Medulla oblongata (tissue), 1 donor: ENCODE results near the gene SPTLC3.

Experiments
- DNase-seq: peaks from one replicate; pipeline ENCODE4 v3.0.0-alpha.2; 2015; ENCODE audit errors: extremely low spot score

Gene SPTLC3

GRCh38 chr20:12984863-12985262 lies 23.9 kb upstream of the SPTLC3 start:
- no peak for DNase-seq

GRCh38 chr20:12987261-12987660 lies 21.5 kb upstream of the SPTLC3 start:
- no peak for DNase-seq

DNA sequence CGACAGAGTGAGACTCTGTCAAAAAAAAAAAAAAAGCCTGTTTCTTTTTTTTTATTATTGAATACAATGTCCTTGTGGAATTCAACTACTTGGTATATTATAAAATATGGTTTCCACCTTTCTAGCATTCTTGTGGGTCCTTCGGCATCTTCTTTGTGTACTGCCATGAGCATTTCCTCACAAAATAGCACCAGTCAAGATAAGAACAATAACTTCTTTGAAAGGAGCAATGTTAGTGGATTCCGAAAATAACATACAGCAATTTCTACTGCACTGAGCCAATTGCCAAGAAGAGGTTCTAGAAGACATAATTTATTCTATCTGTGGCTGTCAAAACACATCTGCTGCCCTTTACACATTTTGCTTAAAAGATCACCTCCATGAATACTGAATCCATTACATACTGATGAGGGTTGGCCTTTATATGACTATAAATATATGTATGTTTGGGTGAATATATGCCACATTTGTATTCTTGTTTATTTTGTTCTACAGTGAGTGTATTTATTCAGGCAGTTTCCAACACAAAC lies 19.1 kb upstream of the SPTLC3 start:
- DNase-seq: no peak

GRCh38 chr20:12997128-12997655 lies 11.6 kb upstream of the SPTLC3 start:
- no peak for DNase-seq

- DNase-seq: no peak
Measured at GRCh38 chr20:12998046-12998445, 10.7 kb upstream of the SPTLC3 start.

DNA sequence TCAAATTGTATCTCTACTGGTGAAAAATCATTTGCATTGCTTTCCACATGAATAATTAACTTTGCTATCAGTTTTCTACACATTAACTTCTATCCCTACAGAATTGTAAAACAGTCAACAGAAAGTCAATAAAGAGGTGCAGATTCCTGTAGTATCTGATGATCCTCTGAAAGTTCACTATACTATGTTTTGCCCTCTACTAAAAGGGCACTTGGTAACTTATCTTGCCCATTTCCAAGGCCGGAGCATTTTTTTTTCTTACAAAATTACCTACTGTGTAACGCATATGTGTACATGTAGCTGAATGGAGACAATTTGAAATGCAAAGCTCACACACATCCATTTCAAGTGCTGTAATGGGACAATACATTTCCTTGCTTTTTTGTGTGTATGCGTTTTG lies 9.6 kb upstream of the SPTLC3 start:
- no peak for DNase-seq

DNA sequence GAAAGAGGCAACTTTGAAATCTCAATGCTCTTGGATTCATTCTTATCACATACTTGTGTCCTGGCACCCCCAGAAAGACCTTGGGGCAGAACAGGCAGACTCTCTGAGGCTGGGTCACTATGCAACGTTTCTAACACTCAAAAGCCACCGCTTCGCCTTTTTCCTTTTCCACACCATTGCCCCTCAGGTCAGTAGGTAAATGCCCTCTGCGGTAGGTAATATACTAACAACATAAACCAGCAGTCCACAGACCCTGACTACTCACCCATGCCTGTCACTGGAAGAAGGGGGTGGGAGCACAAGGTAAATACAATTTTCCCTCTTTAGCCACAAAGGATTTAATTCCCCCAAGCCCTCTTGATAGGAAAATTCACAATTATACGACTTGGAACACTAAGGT lies 6.5 kb upstream of the SPTLC3 start:
- DNase-seq: no peak

DNA sequence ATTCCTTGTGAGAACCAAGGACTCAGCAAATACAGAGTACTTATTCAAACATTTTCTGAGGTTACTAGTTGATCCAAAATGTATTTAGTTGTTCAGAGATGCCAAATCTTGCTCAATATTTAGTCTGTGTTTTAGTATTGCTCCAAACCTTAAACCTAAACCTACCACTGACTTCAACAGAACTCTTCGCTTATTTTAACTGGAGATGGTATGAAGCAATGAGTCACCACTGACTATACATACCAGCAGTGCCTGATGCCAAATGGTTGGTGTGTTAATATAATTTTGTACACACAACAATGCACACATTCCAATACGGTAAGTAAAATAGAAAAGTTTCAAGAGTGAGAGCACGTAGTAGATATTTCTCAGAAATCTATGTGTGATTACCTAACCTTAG lies 1.9 kb upstream of the SPTLC3 start:
- no peak for DNase-seq

DNA sequence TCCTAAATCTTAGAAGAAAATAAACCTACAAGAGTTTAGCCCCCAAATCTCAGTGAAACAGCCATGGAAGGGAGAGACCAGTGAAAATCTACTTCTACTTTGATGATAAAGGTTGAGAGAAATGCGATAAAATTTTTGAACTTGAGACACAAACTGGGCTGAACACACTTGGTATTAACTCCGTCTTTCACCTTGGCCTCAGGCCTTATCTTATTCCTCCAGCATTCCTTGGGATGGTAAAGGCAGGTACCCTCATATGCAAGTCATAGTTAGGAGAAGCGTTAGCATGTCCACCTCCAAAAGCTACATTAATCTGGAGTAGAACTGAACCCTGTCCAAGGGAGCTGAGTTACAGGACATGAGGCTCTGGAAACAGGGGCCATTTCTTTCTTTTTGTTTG lies 1.2 kb upstream of the SPTLC3 start:
- no peak for DNase-seq

GRCh38 chr20:13009682-13010406 lies 1.1 kb downstream of the SPTLC3 start:
- peak; percentile 90 for DNase-seq

DNA sequence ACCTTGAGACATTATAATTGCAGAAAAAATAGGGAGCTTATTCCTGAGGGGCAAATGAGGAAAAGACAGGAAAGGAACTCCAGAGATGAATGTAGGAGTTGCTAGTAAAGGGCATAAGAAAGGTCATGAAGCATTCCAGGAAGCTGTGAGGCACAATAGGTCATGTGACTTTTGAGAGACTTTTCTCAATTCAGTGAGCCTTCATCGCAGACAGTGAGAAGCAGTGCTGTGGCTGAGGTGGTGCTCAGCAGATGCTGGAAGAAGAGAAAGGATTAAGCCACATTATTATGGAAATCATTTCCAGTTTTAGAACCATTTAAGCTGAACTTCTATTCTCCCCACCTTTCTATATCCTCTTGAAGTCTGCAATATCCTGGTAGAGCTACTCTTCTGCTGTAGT lies 4.1 kb downstream of the SPTLC3 start:
- DNase-seq: no peak

DNA sequence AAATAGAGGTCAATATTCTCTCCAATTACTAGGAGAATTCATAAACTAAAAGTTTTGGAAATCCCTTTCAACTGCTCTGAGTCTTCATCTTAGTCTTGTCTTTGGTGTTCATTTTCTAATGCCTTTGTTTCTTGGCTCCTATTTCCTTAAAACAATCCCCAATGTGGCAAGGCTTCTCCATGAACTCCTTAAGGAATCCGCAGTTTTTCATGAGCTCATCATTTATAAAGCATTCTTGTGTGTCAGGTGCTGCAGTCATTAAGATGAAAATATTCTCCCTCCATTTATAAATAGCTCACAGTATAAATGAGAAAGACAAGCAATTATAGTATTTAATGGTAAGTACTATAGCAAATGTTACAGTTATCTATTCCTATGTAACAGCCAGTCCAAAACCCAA lies 4.6 kb downstream of the SPTLC3 start:
- no peak for DNase-seq

DNA sequence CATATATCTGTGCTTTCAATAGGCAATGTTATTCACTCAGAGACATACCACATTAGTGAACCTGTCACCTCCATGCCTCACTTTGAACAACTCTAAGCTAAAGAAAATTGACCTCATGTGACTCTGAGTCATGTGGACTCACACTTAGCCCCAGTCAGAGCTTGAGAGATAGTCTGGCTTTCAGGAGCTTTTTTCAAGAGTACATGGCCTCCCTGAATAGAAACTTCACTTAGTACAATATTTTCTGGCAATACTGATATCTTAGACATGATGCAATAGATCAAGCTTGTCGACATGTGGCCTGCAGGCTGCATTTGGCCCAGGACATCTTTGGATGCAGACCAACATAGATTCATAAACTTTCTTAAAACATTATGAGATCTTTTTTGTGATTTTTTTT lies 8.5 kb downstream of the SPTLC3 start:
- no peak for DNase-seq

- no peak for DNase-seq
Measured at GRCh38 chr20:13017883-13018535, 9.2 kb downstream of the SPTLC3 start.

GRCh38 chr20:13021205-13021970 lies 12.6 kb downstream of the SPTLC3 start:
- no peak for DNase-seq

DNA sequence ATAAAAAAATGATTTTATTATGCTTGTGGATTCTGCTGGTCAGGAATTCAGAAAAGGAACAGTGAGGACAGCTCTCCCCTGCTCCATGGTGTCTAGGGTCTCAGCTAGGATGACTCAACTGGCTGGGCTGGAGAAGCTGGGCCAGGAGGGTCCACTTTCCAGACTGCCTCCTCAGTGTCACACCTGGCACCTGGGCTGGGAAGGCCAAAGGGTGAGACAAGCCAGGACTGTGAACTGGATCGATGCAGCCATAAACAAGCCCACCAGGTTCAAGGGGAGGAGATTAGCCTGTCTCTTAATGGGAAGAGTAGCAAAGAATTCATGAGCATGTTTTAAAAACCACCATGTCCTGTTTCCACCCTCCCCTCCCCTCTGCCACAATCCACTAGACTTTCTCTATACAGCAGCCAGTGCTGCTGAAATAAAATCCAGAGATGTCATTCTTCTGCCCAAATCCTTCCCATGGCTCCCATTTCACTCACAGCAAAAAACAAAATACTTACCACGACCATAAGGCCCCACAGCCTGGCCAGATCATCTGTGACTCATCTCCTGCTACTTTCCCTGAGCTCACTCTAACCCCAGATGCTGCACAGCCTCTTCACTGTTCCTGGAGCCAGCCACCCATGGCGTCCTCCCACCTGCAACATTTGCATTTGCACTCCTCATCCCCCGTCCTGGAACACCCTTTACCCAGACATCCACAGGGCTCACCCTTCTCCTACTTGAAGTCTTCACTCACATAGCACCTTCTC lies 13.8 kb downstream of the SPTLC3 start:
- DNase-seq: no peak

- DNase-seq: no peak
Measured at GRCh38 chr20:13024596-13024995, 15.8 kb downstream of the SPTLC3 start.

- DNase-seq: no peak
Measured at GRCh38 chr20:13025181-13025580, 16.4 kb downstream of the SPTLC3 start.

GRCh38 chr20:13028001-13028400 lies 19.2 kb downstream of the SPTLC3 start:
- DNase-seq: no peak

- no peak for DNase-seq
Measured at GRCh38 chr20:13028673-13029072, 19.9 kb downstream of the SPTLC3 start.

GRCh38 chr20:13029687-13030375 lies 21.1 kb downstream of the SPTLC3 start:
- peak; percentile 7 for DNase-seq
